ENCODE measurements around the gene S1PR3. TPM values are rescaled to one million over a fixed set of nuclear protein-coding genes. Genes with fewer than 3 reads are reported as not detected.
"Not testable (repeated sequence)": the region's sequence is repeated elsewhere in the genome, so short reads cannot be mapped to it uniquely, and the experiment has no call there.

Gene S1PR3
- total RNA-seq (under 1 TPM; 0.31 to 0.33 TPM), total RNA-seq (0 to 6.7 (median 0.21) reads per million in 172 experiments)
- polyA plus RNA-seq (2013, experiment 1 of 2): 1.8 TPM
- 2.2 TPM for polyA plus RNA-seq (2013, experiment 2 of 2)

DNA sequence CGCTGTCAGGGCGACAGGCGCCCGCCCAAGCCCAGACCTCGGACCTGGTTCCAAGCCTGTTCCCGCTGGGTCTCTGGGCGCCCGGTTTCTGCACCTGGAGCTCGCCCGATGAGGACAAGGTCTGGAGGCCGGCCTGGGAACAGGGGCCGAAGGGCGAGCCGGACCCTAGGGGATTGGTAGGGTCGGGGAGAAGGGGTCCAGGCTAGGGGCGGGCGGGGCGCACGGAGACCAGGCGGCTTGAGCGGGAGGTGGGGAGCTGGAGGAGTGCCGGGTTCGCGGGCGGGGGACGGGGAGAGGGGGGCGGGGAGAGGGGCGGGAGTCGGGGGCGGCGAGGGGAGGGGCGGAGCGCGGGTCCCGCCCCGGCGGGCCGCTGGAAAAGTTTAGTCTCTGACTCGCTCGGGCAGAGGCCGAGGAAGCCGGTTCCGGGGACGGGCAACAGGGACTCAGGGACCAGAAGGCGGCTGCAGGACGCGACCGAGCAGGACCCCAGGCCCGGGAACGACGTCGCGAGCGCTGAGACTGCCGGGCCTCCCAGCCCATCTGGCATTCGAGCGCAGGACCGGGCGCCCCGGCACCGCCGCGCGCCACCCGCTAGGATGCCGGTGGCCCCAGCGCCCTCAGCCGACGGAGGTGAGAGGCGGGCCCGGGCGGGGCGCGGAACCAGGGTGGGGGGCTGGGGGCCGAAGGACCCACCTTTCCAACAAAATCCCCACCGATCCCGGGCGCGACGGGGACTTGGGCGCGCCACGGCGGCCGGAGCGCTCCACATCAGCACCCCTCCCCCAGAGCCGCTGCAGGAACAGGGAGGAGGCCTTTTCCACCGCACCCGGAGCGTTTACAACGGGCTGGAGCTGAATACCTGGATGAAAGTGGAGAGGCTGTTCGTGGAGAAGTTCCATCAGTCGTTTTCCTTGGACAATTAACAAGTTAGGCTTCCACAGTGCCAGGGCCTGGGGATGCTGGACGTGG, at the start of gene S1PR3:
Gene S1PR3 (plus strand): TSS at position 403 of the 969 bp plus-strand sequence. CDS start 9,733 bp downstream, outside the sequence.
- Histone ChIP-seq H3K4me1 (ENCODE audit: insufficient read depth, low read length) (peaks cover 18% of the 10 kb centered on the region), H3K4me3 (ENCODE audit: low read length) (peak within 1 kb of the TSS; percentile 31), H3K27ac (ENCODE audit: low read depth in 1 of 2, low read length in 2 of 2) (no peak within 1 kb of the TSS), H3K36me3 (ENCODE audit: insufficient read depth, low read length) (no peaks in the 10 kb centered on the region), H3K27me3 (ENCODE audit: control insufficient read depth in 1 of 2, insufficient read depth in 2 of 2, low read length in 2 of 2) (peaks cover 30 to 46% of the 10 kb centered on the region in 2 experiments), H3K9me3 (ENCODE audit: control insufficient read depth in 1 of 2, insufficient read depth in 1 of 2, low read length in 2 of 2) (peaks cover 0 to 4% of the 10 kb centered on the region in 2 experiments)
- Mint-ChIP-seq H3K27me3 (peaks cover 68% of the 10 kb centered on the region), H3K4me3 (peak within 1 kb of the TSS; percentile 58), H3K9me3 (no peaks in the 10 kb centered on the region), H3K36me3 (ENCODE audit: low read depth) (no peaks in the 10 kb centered on the region), H3K27ac (no peak within 1 kb of the TSS), H3K4me1 (ENCODE audit: low read depth) (peaks cover 25% of the 10 kb centered on the region)
- POLR2A ChIA-PET: no interaction called here
- ATAC-seq (ENCODE audit: poor library complexity) (peak; percentile 26), DNase-seq (peak in 3 of 14 experiments; percentile 19 to 32 (median 27))
- TF ChIP-seq, protein P1, sequence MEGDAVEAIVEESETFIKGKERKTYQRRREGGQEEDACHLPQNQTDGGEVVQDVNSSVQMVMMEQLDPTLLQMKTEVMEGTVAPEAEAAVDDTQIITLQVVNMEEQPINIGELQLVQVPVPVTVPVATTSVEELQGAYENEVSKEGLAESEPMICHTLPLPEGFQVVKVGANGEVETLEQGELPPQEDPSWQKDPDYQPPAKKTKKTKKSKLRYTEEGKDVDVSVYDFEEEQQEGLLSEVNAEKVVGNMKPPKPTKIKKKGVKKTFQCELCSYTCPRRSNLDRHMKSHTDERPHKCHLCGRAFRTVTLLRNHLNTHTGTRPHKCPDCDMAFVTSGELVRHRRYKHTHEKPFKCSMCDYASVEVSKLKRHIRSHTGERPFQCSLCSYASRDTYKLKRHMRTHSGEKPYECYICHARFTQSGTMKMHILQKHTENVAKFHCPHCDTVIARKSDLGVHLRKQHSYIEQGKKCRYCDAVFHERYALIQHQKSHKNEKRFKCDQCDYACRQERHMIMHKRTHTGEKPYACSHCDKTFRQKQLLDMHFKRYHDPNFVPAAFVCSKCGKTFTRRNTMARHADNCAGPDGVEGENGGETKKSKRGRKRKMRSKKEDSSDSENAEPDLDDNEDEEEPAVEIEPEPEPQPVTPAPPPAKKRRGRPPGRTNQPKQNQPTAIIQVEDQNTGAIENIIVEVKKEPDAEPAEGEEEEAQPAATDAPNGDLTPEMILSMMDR (IDR thresholded peaks at IDR 0.05): no peak
- intact Hi-C loops (cut with DNase I, micrococcal nuclease): no loop called here
- CTCF ChIA-PET: no interaction called here

DNA sequence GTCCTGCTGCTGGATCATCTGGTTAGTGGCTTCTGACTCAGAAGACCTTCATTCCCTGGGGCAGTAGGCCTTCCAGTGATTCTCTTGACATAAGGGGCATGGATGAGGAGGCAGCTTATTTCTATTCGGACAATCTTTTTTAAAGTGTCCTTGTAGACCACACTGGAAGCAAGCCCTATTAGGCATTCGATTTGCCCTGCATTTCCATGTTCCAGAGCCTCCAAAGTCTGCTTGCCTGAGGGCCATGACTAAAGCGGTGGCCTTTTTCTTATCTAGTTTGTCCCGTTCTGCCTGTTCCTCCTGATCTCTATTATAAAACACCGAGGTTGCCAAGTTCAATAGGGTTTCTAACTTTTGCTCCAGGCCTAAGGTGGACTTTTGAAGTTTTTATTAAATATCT, 49.7 kb upstream of the S1PR3 start:
- H3K9me3 ChIP-seq (ENCODE audit: control insufficient read depth in 1 of 2, insufficient read depth in 1 of 2, low read length in 2 of 2); H3K27ac Mint-ChIP-seq; POLR2A ChIA-PET; H3K27me3 ChIP-seq (ENCODE audit: control insufficient read depth in 1 of 2, insufficient read depth in 2 of 2, low read length in 2 of 2); DNase-seq; H3K36me3 ChIP-seq (ENCODE audit: insufficient read depth, low read length); CTCF ChIA-PET; H3K36me3 Mint-ChIP-seq (ENCODE audit: low read depth); intact Hi-C loops (cut with DNase I, micrococcal nuclease); H3K27ac ChIP-seq (ENCODE audit: low read depth in 1 of 2, low read length in 2 of 2); H3K4me1 ChIP-seq (ENCODE audit: insufficient read depth, low read length); H3K4me3 ChIP-seq (ENCODE audit: low read length); H3K4me3 Mint-ChIP-seq; ATAC-seq (ENCODE audit: poor library complexity); H3K27me3 Mint-ChIP-seq; H3K9me3 Mint-ChIP-seq; H3K4me1 Mint-ChIP-seq (ENCODE audit: low read depth): not testable (repeated sequence)

DNA sequence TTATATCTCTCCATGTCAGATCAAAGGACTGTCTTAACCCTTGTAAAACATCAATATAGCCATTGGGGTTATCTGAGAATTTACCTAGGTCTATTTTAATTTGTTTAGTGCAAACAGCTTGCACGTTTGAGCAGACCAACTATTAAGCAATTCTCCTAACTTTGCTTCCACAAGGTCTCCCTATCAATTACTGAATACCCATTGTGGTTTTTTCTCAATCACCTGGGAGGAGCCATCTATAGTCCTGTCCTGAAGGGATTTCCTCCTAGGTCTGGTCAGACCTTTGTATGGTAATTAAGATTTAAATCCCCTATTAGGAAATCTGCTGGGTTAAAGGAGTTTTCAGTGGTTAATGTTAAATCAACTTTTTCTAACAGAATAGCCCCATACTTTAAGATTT, 48.9 kb upstream of the S1PR3 start:
- no peak overlapping the region for H3K4me3 ChIP-seq (ENCODE audit: low read length)
- intact Hi-C loops (cut with DNase I, micrococcal nuclease): no loop called here
- ATAC-seq (ENCODE audit: poor library complexity) (no peak), DNase-seq (no peak)
- TF ChIP-seq, protein P1 (IDR thresholded peaks at IDR 0.05): no peak
- Mint-ChIP-seq H3K9me3 (peaks cover 2% of the 10 kb centered on the region), H3K27ac (no peak overlapping the region), H3K4me1 (ENCODE audit: low read depth) (no peaks in the 10 kb centered on the region), H3K36me3 (ENCODE audit: low read depth) (no peaks in the 10 kb centered on the region), H3K27me3 (peaks cover 8% of the 10 kb centered on the region), H3K4me3 (no peak overlapping the region)
- no peak overlapping the region for H3K27ac ChIP-seq (ENCODE audit: low read depth in 1 of 2, low read length in 2 of 2)
- H3K36me3 ChIP-seq (ENCODE audit: insufficient read depth, low read length): no peaks in the 10 kb centered on the region
- no peaks in the 10 kb centered on the region for H3K9me3 ChIP-seq (ENCODE audit: control insufficient read depth in 1 of 2, insufficient read depth in 1 of 2, low read length in 2 of 2)
- CTCF ChIA-PET: no interaction called here
- no peaks in the 10 kb centered on the region for H3K4me1 ChIP-seq (ENCODE audit: insufficient read depth, low read length)
- POLR2A ChIA-PET: no interaction called here
- peaks cover 0 to 7% of the 10 kb centered on the region in 2 experiments for H3K27me3 ChIP-seq (ENCODE audit: control insufficient read depth in 1 of 2, insufficient read depth in 2 of 2, low read length in 2 of 2)
